ENCODE measurements around the gene FXYD7. TPM values are rescaled to one million over a fixed set of nuclear protein-coding genes. Genes with fewer than 3 reads are reported as not detected.

Gene FXYD7
- total RNA-seq, 1 experiment from 2014 or later, result not detected

DNA sequence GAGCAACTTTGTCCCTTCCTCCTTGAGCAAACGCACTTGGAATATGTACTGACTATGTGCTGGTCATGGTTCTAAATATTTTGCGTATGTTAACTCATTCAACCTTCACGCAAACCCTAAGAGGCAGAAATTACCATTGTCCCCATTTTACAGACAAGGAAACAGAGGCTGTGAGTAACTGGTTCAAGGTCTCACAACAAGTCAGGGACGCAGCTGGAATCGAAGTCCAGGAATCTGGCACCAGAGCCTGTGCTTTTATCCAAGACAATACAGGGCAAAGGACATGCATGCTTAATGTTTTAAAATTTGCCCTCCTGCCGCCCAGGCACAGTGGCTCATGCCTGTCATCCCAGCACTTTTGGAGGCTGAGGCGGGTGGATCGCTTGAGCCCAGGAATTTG is 16.6 kb downstream of the FXYD7 start:
- H3K4me2 ChIP-seq (ENCODE audit: low read length), result no peak overlapping the region
- BruUV-seq (replicated peaks), result no TSS peak
- no peak overlapping the region for H3K4me3 ChIP-seq (ENCODE audit: low read length)
- DNase-seq (no peak), ATAC-seq (no peak)
- H3K9me2 ChIP-seq (replicated peaks; ENCODE audit: low read length), result no peaks in the 10 kb centered on the region
- peaks cover 33% of the 10 kb centered on the region for H3K79me2 ChIP-seq (ENCODE audit: low read length)
- POLR2A ChIA-PET (ENCODE audit: unreplicated experiment), result no interaction called here
- H3K4me1 ChIP-seq (ENCODE audit: insufficient read depth, low read length), result peaks cover 10% of the 10 kb centered on the region
- intact Hi-C loops (cut with micrococcal nuclease), result no loop called here
- CTCF ChIA-PET, result no interaction called here
- H3K36me3 ChIP-seq (ENCODE audit: low read depth, low read length), result peaks cover 60% of the 10 kb centered on the region
- no peak overlapping the region for H3K9ac ChIP-seq (ENCODE audit: low read length)
- no peak overlapping the region for H3K27ac ChIP-seq (ENCODE audit: low read length)
- H3K27me3 ChIP-seq (ENCODE audit: low read length), result no peaks in the 10 kb centered on the region
- H4K20me1 ChIP-seq (ENCODE audit: low read length), result peaks cover 13% of the 10 kb centered on the region; the same call in 1 of the 2 replicates
- no peak overlapping the region for H2AFZ ChIP-seq (ENCODE audit: low read length)
- no peaks in the 10 kb centered on the region for H3F3A ChIP-seq (ENCODE audit: low read length, unreplicated experiment)
- peaks cover 5% of the 10 kb centered on the region; the same call in 1 of the 2 replicates for H3K9me3 ChIP-seq (ENCODE audit: low read length)
- TF ChIP-seq EZH2 (IDR thresholded peaks at IDR 0.05; ENCODE audit: low read length, unreplicated experiment) (no peak), EZH2phosphoT487 (IDR thresholded peaks at IDR 0.05; ENCODE audit: borderline replicate concordance, low read length) (no peak)
- TF ChIP-seq, protein P1, sequence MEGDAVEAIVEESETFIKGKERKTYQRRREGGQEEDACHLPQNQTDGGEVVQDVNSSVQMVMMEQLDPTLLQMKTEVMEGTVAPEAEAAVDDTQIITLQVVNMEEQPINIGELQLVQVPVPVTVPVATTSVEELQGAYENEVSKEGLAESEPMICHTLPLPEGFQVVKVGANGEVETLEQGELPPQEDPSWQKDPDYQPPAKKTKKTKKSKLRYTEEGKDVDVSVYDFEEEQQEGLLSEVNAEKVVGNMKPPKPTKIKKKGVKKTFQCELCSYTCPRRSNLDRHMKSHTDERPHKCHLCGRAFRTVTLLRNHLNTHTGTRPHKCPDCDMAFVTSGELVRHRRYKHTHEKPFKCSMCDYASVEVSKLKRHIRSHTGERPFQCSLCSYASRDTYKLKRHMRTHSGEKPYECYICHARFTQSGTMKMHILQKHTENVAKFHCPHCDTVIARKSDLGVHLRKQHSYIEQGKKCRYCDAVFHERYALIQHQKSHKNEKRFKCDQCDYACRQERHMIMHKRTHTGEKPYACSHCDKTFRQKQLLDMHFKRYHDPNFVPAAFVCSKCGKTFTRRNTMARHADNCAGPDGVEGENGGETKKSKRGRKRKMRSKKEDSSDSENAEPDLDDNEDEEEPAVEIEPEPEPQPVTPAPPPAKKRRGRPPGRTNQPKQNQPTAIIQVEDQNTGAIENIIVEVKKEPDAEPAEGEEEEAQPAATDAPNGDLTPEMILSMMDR (conservative IDR thresholded peaks at IDR 0.05; ENCODE audit: low read depth, low read length), result no peak

DNA sequence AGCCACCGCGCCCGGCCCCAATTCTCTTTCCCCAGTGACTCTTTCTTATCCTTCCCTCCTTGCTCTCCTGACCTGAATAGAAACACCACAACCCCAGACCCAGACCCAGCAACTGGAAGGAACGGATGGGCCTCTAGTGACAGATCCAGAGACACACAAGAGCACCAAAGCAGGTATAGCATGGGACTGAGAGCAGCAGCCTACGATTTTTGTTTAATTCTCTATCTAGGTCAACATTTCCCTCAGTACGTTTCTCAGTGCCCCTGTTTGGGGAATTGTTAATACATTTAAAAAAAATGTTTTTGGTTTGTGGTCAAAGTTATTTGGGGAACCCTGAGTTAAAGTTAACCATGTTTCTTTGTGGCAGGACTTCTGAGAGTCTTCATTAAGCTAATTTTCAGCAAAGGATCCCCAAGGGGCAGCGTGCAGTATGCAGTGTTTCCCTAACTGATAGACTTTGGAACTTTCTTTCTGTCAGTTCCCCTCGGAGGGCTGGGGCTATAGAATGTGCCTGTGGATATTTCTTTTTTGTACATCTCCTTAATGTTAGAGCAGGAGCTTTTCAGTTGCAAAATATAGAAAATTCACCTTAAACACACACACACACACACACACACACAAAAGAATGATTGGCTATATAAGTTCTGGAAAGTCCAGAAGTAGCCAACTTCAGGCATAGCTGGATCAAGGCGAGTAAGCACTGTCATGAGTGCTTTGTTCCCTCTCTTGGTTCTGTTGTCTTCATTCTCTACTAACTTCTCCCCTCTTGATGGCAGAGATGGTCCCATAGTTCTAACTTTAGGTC is 17.8 kb downstream of the FXYD7 start:
- peaks cover 5% of the 10 kb centered on the region; the same call in 1 of the 2 replicates for H3K9me3 ChIP-seq (ENCODE audit: low read length)

DNA sequence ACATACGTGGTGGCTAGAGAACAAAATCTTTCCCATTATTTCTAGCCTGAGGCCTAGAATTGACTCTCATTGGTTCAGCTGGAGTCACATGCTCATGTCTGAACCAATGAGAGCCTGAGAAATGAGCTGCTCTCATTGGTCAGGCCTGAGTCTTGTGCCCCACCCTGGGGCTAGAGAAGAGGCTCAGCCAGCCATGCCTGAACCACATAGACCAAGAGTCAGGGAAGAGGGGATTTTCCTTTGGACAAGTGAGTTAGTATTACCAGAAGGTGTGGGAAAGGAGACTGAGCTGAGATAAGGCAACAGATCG is 18.3 kb downstream of the FXYD7 start:
- H3K4me3 ChIP-seq (ENCODE audit: low read length), result no peak overlapping the region
- H3K27ac ChIP-seq (ENCODE audit: low read length), result no peak overlapping the region
- H3K4me1 ChIP-seq (ENCODE audit: insufficient read depth, low read length), result peaks cover 1% of the 10 kb centered on the region
- BruUV-seq (replicated peaks), result no TSS peak
- H3K9me3 ChIP-seq (ENCODE audit: low read length), result peaks cover 5% of the 10 kb centered on the region; the same call in 1 of the 2 replicates
- H3K9ac ChIP-seq (ENCODE audit: low read length), result no peak overlapping the region
- TF ChIP-seq EZH2phosphoT487 (IDR thresholded peaks at IDR 0.05; ENCODE audit: borderline replicate concordance, low read length) (no peak), EZH2 (IDR thresholded peaks at IDR 0.05; ENCODE audit: low read length, unreplicated experiment) (no peak)
- TF ChIP-seq, protein P1 (conservative IDR thresholded peaks at IDR 0.05; ENCODE audit: low read depth, low read length), result no peak
- no peak for ATAC-seq
- ChIA-PET CTCF (no interaction called here), POLR2A (ENCODE audit: unreplicated experiment) (no interaction called here)
- H3F3A ChIP-seq (ENCODE audit: low read length, unreplicated experiment), result no peaks in the 10 kb centered on the region
- H3K9me2 ChIP-seq (replicated peaks; ENCODE audit: low read length), result no peaks in the 10 kb centered on the region
- peaks cover 15% of the 10 kb centered on the region for H3K79me2 ChIP-seq (ENCODE audit: low read length)
- no peak overlapping the region for H2AFZ ChIP-seq (ENCODE audit: low read length)
- peaks cover 77% of the 10 kb centered on the region for H3K36me3 ChIP-seq (ENCODE audit: low read depth, low read length)
- H3K4me2 ChIP-seq (ENCODE audit: low read length), result no peak overlapping the region
- H3K27me3 ChIP-seq (ENCODE audit: low read length), result no peaks in the 10 kb centered on the region
- H4K20me1 ChIP-seq (ENCODE audit: low read length), result 0 out of 2 replicates have a peak, but pooled peaks cover 2% of the 10 kb centered on the region
- intact Hi-C loops (cut with micrococcal nuclease), result no loop called here
- DNase-seq, result no peak

More for the DNA sequence above, 17.8 kb downstream of the FXYD7 start:
- Histone ChIP-seq H3K9ac (ENCODE audit: low read length) (no peak overlapping the region), H3K9me2 (replicated peaks; ENCODE audit: low read length) (no peaks in the 10 kb centered on the region), H3F3A (ENCODE audit: low read length, unreplicated experiment) (no peaks in the 10 kb centered on the region), H3K27ac (ENCODE audit: low read length) (no peak overlapping the region), H3K79me2 (ENCODE audit: low read length) (peaks cover 20% of the 10 kb centered on the region), H2AFZ (ENCODE audit: low read length) (no peak overlapping the region), H3K27me3 (ENCODE audit: low read length) (no peaks in the 10 kb centered on the region), H3K4me1 (ENCODE audit: insufficient read depth, low read length) (peaks cover 7% of the 10 kb centered on the region), H3K4me2 (ENCODE audit: low read length) (no peak overlapping the region), H3K36me3 (ENCODE audit: low read depth, low read length) (peaks cover 72% of the 10 kb centered on the region), H3K4me3 (ENCODE audit: low read length) (no peak overlapping the region), H4K20me1 (ENCODE audit: low read length) (peaks cover 7% of the 10 kb centered on the region; the same call in 1 of the 2 replicates)
- ATAC-seq, result no peak
- ChIA-PET CTCF (no interaction called here), POLR2A (ENCODE audit: unreplicated experiment) (no interaction called here)
- no TSS peak for BruUV-seq (replicated peaks)
- TF ChIP-seq, protein P1 (conservative IDR thresholded peaks at IDR 0.05; ENCODE audit: low read depth, low read length), result no peak
- DNase-seq, result no peak
- intact Hi-C loops (cut with micrococcal nuclease), result no loop called here
